ENCODE measurements around the gene ZNF563. TPM values are rescaled to one million over a fixed set of nuclear protein-coding genes. Genes with fewer than 3 reads are reported as not detected.

Gene ZNF563
- total RNA-seq, 1 donor from 2014 or later, result 3.8 TPM

- Mint-ChIP-seq H3K27ac (ENCODE audit: unreplicated experiment) (peak within 1 kb of the TSS; percentile 98), H3K9me3 (ENCODE audit: unreplicated experiment) (peaks cover 10% of the 10 kb centered on the region), H3K27me3 (ENCODE audit: unreplicated experiment) (peaks cover 3% of the 10 kb centered on the region), H3K36me3 (ENCODE audit: unreplicated experiment) (no peaks in the 10 kb centered on the region), H3K4me3 (ENCODE audit: unreplicated experiment) (peak within 1 kb of the TSS; percentile 99), H3K4me1 (ENCODE audit: low read depth, unreplicated experiment) (peaks cover 2% of the 10 kb centered on the region)
- DNase-seq, result peak; percentile 96
- TF ChIP-seq CTCF (IDR thresholded peaks at IDR 0.05; ENCODE audit: partially characterized antibody, unreplicated experiment), result no peak
Observed at GRCh38 chr19:12294249-12295158, 38.9 kb downstream of the ZNF563 start, which contains the start of gene ZNF44. ZNF44 (minus strand) TSS chr19:12294883; CDS start chr19:12294694, 189 bp downstream.

- peak overlapping the region; percentile 98 for H3K27ac Mint-ChIP-seq (ENCODE audit: unreplicated experiment)
- peaks cover 2% of the 10 kb centered on the region for H3K4me1 Mint-ChIP-seq (ENCODE audit: low read depth, unreplicated experiment)
Observed at GRCh38 chr19:12293777-12294248, 39.6 kb downstream of the ZNF563 start.

GRCh38 chr19:12289790-12290065 is 43.7 kb downstream of the ZNF563 start:
- no peaks in the 10 kb centered on the region for H3K36me3 Mint-ChIP-seq (ENCODE audit: unreplicated experiment)
- DNase-seq, result no peak
- peaks cover 2% of the 10 kb centered on the region for H3K27me3 Mint-ChIP-seq (ENCODE audit: unreplicated experiment)
- H3K27ac Mint-ChIP-seq (ENCODE audit: unreplicated experiment), result no peak overlapping the region
- H3K9me3 Mint-ChIP-seq (ENCODE audit: unreplicated experiment), result peaks cover 6% of the 10 kb centered on the region
- H3K4me3 Mint-ChIP-seq (ENCODE audit: unreplicated experiment), result no peak overlapping the region
- no peak for TF ChIP-seq CTCF (IDR thresholded peaks at IDR 0.05; ENCODE audit: partially characterized antibody, unreplicated experiment)
- H3K4me1 Mint-ChIP-seq (ENCODE audit: low read depth, unreplicated experiment), result peaks cover 2% of the 10 kb centered on the region

More at GRCh38 chr19:12293777-12294248, 39.6 kb downstream of the ZNF563 start:
- H3K4me3 Mint-ChIP-seq (ENCODE audit: unreplicated experiment), result peak overlapping the region; percentile 99
- no peaks in the 10 kb centered on the region for H3K36me3 Mint-ChIP-seq (ENCODE audit: unreplicated experiment)
- H3K27me3 Mint-ChIP-seq (ENCODE audit: unreplicated experiment), result peaks cover 3% of the 10 kb centered on the region
- DNase-seq, result peak; percentile 61
- peaks cover 8% of the 10 kb centered on the region for H3K9me3 Mint-ChIP-seq (ENCODE audit: unreplicated experiment)
- no peak for TF ChIP-seq CTCF (IDR thresholded peaks at IDR 0.05; ENCODE audit: partially characterized antibody, unreplicated experiment)

GRCh38 chr19:12287958-12288500 is 45.4 kb downstream of the ZNF563 start:
- H3K36me3 Mint-ChIP-seq (ENCODE audit: unreplicated experiment), result peaks cover 5% of the 10 kb centered on the region

More at GRCh38 chr19:12287958-12288500, 45.4 kb downstream of the ZNF563 start:
- Mint-ChIP-seq H3K4me3 (ENCODE audit: unreplicated experiment) (no peak overlapping the region), H3K4me1 (ENCODE audit: low read depth, unreplicated experiment) (no peaks in the 10 kb centered on the region), H3K9me3 (ENCODE audit: unreplicated experiment) (peaks cover 4% of the 10 kb centered on the region), H3K27ac (ENCODE audit: unreplicated experiment) (no peak overlapping the region), H3K27me3 (ENCODE audit: unreplicated experiment) (peaks cover 2% of the 10 kb centered on the region)
- TF ChIP-seq CTCF (IDR thresholded peaks at IDR 0.05; ENCODE audit: partially characterized antibody, unreplicated experiment), result no peak
- no peak for DNase-seq

Data from glutamatergic neuron (in vitro differentiated cells).